WTC11 (cell line): ENCODE results near the gene CAMTA1. TPM values are rescaled to one million over a fixed set of nuclear protein-coding genes. Genes with fewer than 3 reads are reported as not detected.

ENCODE experiments used
- ATAC-seq: fragments of 200-7000 bp; cut with Tn5 transposase; 2 replicates; pipeline ENCODE4 v1.10.0; 2021; ENCODE audit warnings: mild to moderate bottlenecking, moderate library complexity
- CTCF ChIA-PET: fragments of 300-600 bp; sonication (Branson Sonifier 250); formaldehyde crosslinking; loops from one replicate; lab custom pipeline; 2021; ENCODE audit warnings: antibody characterized with exemption; lab: Charles Lee
- POLR2A ChIA-PET: fragments of 350-600 bp; sonication (Branson Sonifier 250); formaldehyde crosslinking; loops from one replicate; lab custom pipeline; 2021; ENCODE audit warnings: antibody characterized with exemption; lab: Charles Lee
- DNase-seq: peaks from one replicate; pipeline ENCODE4 v3.0.0; 2021; ENCODE audit warnings: low spot score
- H3K27ac Mint-ChIP-seq: 2 replicates; pipeline ENCODE4 v1.8.0; 2021; ENCODE audit warnings: mixed read lengths
- H3K27me3 Mint-ChIP-seq: 2 replicates; pipeline ENCODE4 v1.8.0; 2021; ENCODE audit warnings: low read depth, mild to moderate bottlenecking, moderate library complexity, mixed read lengths
- H3K36me3 Mint-ChIP-seq: 2 replicates; pipeline ENCODE4 v1.8.0; 2021; ENCODE audit warnings: mixed read lengths
- H3K4me1 Mint-ChIP-seq: 2 replicates; pipeline ENCODE4 v1.8.0; 2022; ENCODE audit warnings: mixed read lengths
- H3K4me3 Mint-ChIP-seq: 2 replicates; pipeline ENCODE4 v1.8.0; 2021; ENCODE audit warnings: mild to moderate bottlenecking, moderate library complexity, mixed read lengths
- H3K9me3 Mint-ChIP-seq: 2 replicates; pipeline ENCODE4 v1.8.0; 2021; ENCODE audit warnings: mixed read lengths
- CBFB ChIP-seq: sonication (generic); formaldehyde crosslinking; IDR thresholded peaks from 2 replicates; pipeline ENCODE4 v1.8.1; 2022; ENCODE audit warnings: mild to moderate bottlenecking, low read depth, missing genetic modification reagents
- ELF4 ChIP-seq: sonication (generic); formaldehyde crosslinking; IDR thresholded peaks from 2 replicates; pipeline ENCODE4 v1.8.1; 2022; ENCODE audit warnings: low read depth, mild to moderate bottlenecking, moderate library complexity, missing genetic modification reagents
- GTF2I ChIP-seq: fragments of 250-450 bp; sonication (Bioruptor Pico); conservative IDR thresholded peaks from 2 replicates; pipeline ENCODE4 v1.4.0; 2021; ENCODE audit warnings: mild to moderate bottlenecking
- JAZF1 ChIP-seq: fragments of 250-450 bp; sonication (Bioruptor Pico); IDR thresholded peaks from 2 replicates; pipeline ENCODE4 v1.9.0; 2021; ENCODE audit warnings: moderate library complexity, mild to moderate bottlenecking, inconsistent platforms
- KAT7 ChIP-seq: sonication (generic); formaldehyde crosslinking; IDR thresholded peaks from 2 replicates; pipeline ENCODE4 v1.8.1; 2023; ENCODE audit warnings: missing genetic modification reagents, mild to moderate bottlenecking, borderline replicate concordance
- MXD4 ChIP-seq: fragments of 250-450 bp; sonication (Bioruptor Pico); IDR thresholded peaks from 2 replicates; pipeline ENCODE4 v1.8.0; 2021; ENCODE audit warnings: mild to moderate bottlenecking, moderate library complexity, borderline replicate concordance
- NFATC4 ChIP-seq: fragments of 250-450 bp; sonication (Bioruptor Pico); IDR thresholded peaks from 2 replicates; pipeline ENCODE4 v1.9.0; 2021; ENCODE audit warnings: mild to moderate bottlenecking
- NR2C2 ChIP-seq: sonication (generic); formaldehyde crosslinking; IDR thresholded peaks from 2 replicates; pipeline ENCODE4 v1.8.0; 2022; ENCODE audit warnings: mild to moderate bottlenecking, missing genetic modification reagents
- SMAD3 ChIP-seq: sonication (generic); formaldehyde crosslinking; IDR thresholded peaks from 2 replicates; pipeline ENCODE4 v1.8.0; 2022; ENCODE audit warnings: missing genetic modification reagents, mild to moderate bottlenecking, borderline replicate concordance
- SP1 ChIP-seq: sonication (generic); formaldehyde crosslinking; conservative IDR thresholded peaks from 2 replicates; pipeline ENCODE4 v1.8.1; 2022; ENCODE audit warnings: missing genetic modification reagents
- TCF7 ChIP-seq: sonication (generic); formaldehyde crosslinking; IDR thresholded peaks from 2 replicates; pipeline ENCODE4 v1.8.0; 2022; ENCODE audit warnings: mild to moderate bottlenecking, low read depth, missing genetic modification reagents, moderate library complexity
- ZNF263 ChIP-seq: sonication (generic); formaldehyde crosslinking; IDR thresholded peaks from 2 replicates; pipeline ENCODE4 v1.8.1; 2022; ENCODE audit warnings: low read depth, mild to moderate bottlenecking, moderate library complexity, missing genetic modification reagents
- total RNA-seq: library from RNA; stranded (reverse); gene quantifications from 3 replicates; pipeline ENCODE4 v1.2.3, GENCODE V29; 2021
- TF ChIP-seq, protein P1 (sequence below): fragments of 250-450 bp; sonication (Bioruptor Pico); IDR thresholded peaks from 2 replicates; pipeline ENCODE4 v1.9.0; 2021; ENCODE audit warnings: mild to moderate bottlenecking
- TF ChIP-seq, protein P2 (sequence below): sonication (generic); formaldehyde crosslinking; IDR thresholded peaks from 2 replicates; pipeline ENCODE4 v1.8.1; 2023; ENCODE audit warnings: mild to moderate bottlenecking, missing genetic modification reagents, moderate library complexity
- TF ChIP-seq, protein P3 (sequence below): fragments of 250-450 bp; sonication (Bioruptor Pico); IDR thresholded peaks from 2 replicates; pipeline ENCODE4 v1.9.0; 2021; ENCODE audit warnings: moderate library complexity, mild to moderate bottlenecking, inconsistent platforms, borderline replicate concordance
- TF ChIP-seq, protein P4 (sequence below): sonication (generic); formaldehyde crosslinking; conservative IDR thresholded peaks from 2 replicates; pipeline ENCODE4 v1.8.1; 2022; ENCODE audit warnings: mild to moderate bottlenecking, missing genetic modification reagents
- TF ChIP-seq, protein P5 (sequence below): sonication (generic); formaldehyde crosslinking; IDR thresholded peaks from 2 replicates; pipeline ENCODE4 v1.8.0; 2022; ENCODE audit warnings: missing genetic modification reagents
- TF ChIP-seq, protein P6 (sequence below): fragments of 200-600 bp; IDR thresholded peaks from 2 replicates; pipeline ENCODE4 v1.8.0; 2022; ENCODE audit warnings: antibody characterized with exemption
- TF ChIP-seq, protein P7 (sequence below): sonication (generic); formaldehyde crosslinking; IDR thresholded peaks from 2 replicates; pipeline ENCODE4 v1.8.0; 2022; ENCODE audit warnings: mild to moderate bottlenecking, missing genetic modification reagents
- TF ChIP-seq, protein P8 (sequence below): fragments of 250-450 bp; sonication (Bioruptor Pico); conservative IDR thresholded peaks from 2 replicates; pipeline ENCODE4 v1.9.0; 2021; ENCODE audit warnings: mild to moderate bottlenecking

Gene CAMTA1
- total RNA-seq, 1 experiment from 2014 or later = 86.4 TPM

DNA sequence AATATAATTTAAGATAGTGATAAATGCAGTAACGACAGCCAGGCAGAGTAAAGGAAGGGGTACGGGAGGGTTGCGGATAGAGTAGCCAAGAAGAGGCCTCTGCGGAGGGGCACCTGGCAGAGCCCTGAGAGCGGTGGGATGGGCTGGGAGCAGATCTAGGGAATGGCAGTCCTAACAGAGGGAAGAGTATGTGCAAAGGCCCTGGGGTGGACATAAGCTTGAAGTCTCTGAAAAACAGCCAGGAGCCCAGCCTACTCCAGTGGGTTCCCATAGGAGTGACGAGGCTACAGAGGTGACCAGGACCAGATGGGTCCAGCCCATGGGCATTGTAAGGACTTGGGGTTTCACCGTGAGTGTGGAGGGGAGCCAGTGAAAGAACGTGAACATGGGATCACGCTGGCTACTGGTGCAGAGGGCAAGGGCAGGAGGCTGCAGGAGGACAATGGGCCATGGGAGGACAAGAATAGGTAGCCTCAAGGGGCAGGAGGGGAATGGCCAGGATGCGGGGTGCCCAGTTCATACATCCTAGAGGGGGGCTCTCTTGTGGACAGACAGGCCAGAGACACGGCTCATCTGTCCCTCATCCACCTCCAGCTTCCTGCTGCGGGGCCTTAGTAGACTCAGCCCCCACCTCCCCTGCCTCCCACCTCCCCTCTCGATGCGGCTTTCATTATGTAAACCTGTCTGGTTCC, 800.1 kb downstream of the CAMTA1 start (continued):
- TF ChIP-seq, protein P1, sequence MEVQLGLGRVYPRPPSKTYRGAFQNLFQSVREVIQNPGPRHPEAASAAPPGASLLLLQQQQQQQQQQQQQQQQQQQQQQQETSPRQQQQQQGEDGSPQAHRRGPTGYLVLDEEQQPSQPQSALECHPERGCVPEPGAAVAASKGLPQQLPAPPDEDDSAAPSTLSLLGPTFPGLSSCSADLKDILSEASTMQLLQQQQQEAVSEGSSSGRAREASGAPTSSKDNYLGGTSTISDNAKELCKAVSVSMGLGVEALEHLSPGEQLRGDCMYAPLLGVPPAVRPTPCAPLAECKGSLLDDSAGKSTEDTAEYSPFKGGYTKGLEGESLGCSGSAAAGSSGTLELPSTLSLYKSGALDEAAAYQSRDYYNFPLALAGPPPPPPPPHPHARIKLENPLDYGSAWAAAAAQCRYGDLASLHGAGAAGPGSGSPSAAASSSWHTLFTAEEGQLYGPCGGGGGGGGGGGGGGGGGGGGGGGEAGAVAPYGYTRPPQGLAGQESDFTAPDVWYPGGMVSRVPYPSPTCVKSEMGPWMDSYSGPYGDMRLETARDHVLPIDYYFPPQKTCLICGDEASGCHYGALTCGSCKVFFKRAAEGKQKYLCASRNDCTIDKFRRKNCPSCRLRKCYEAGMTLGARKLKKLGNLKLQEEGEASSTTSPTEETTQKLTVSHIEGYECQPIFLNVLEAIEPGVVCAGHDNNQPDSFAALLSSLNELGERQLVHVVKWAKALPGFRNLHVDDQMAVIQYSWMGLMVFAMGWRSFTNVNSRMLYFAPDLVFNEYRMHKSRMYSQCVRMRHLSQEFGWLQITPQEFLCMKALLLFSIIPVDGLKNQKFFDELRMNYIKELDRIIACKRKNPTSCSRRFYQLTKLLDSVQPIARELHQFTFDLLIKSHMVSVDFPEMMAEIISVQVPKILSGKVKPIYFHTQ (CRISPR knock-in tag) = no peak
- TF ChIP-seq NR2C2 = no peak
- TF ChIP-seq ZNF263 (CRISPR knock-in tag) = no peak
- no peak for TF ChIP-seq CBFB
- TF ChIP-seq ELF4 (CRISPR knock-in tag) = no peak
- TF ChIP-seq GTF2I (CRISPR knock-in tag) = no peak
- TF ChIP-seq, all 79 proteins: peak for 0

DNA sequence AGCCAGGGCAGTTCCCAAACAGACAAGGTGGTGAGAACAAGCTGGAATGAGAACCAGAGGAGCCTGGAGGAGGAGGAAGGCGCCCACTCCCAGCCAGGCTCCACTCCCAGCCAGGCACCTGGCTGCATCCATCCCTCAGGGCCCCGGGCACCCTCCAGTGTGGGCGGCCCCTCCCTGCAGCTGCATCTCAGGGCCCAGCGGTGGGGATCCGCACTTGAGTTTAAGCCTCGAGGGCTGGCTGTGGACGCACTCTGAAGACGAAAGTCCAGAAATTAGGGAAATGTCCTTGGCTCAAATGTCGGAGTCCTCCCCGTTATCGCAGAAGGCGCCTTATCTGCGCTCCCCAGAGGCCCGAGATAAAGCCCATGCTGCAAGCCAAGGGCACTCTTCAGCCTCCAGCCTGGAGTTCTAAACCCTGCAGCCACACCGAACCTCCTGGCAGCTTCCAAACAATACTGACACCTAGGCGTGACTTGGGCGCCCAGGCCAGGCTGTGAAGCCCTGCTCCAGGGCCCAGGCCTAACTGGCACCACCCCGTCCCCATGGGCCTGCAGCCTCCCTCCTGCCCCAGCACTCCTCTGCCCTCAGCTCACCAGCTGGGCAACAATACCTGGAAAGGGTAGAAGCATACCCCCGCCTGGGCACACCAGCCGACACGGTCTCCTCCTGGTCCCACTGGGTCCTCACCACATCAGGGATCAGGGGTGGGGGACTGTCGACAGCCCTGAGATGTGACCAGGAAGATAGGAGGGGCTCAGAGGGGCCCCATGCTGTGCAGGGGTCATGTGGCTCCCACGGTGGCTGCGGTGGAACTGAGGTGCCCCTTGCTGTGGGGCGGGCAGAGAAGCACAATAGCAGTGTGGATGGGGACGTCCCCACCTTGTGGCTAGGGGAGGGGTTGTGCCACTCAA, 801.0 kb downstream of the CAMTA1 start:
- POLR2A ChIA-PET = no interaction called here
- CTCF ChIA-PET = interaction anchor here (0.6 to 1.7 kb wide), 3 partner anchors 25 to 132 kb away, joined by 3 to 5 read pairs (median 5); no protein-coding TSS in a partner anchor

More for the DNA sequence above, 801.0 kb downstream of the CAMTA1 start:
- no peak overlapping the region for H3K27ac Mint-ChIP-seq
- H3K9me3 Mint-ChIP-seq = no peaks in the 10 kb centered on the region
- ATAC-seq (no peak; the same call in 1 of the 2 replicates), DNase-seq (no peak)
- 0 out of 2 replicates have a peak, but pooled peaks cover 7% of the 10 kb centered on the region for H3K4me1 Mint-ChIP-seq
- no peaks in the 10 kb centered on the region for H3K36me3 Mint-ChIP-seq
- no peaks in the 10 kb centered on the region for H3K27me3 Mint-ChIP-seq
- no peak overlapping the region for H3K4me3 Mint-ChIP-seq
- TF ChIP-seq SP1 (CRISPR knock-in tag) (no peak), KAT7 (CRISPR knock-in tag) (no peak), TCF7 (CRISPR knock-in tag) (no peak), NFATC4 (no peak), JAZF1 (CRISPR knock-in tag) (no peak), SMAD3 (CRISPR knock-in tag) (no peak), MXD4 (CRISPR knock-in tag) (no peak)
- TF ChIP-seq, protein P2, sequence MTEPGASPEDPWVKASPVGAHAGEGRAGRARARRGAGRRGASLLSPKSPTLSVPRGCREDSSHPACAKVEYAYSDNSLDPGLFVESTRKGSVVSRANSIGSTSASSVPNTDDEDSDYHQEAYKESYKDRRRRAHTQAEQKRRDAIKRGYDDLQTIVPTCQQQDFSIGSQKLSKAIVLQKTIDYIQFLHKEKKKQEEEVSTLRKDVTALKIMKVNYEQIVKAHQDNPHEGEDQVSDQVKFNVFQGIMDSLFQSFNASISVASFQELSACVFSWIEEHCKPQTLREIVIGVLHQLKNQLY (CRISPR knock-in tag) = no peak
- TF ChIP-seq, protein P3, sequence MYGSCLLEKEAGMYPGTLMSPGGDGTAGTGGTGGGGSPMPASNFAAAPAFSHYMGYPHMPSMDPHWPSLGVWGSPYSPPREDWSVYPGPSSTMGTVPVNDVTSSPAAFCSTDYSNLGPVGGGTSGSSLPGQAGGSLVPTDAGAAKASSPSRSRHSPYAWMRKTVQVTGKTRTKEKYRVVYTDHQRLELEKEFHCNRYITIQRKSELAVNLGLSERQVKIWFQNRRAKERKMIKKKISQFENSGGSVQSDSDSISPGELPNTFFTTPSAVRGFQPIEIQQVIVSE (CRISPR knock-in tag) = no peak
- TF ChIP-seq, protein P4, sequence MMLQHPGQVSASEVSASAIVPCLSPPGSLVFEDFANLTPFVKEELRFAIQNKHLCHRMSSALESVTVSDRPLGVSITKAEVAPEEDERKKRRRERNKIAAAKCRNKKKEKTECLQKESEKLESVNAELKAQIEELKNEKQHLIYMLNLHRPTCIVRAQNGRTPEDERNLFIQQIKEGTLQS (CRISPR knock-in tag) = no peak
- TF ChIP-seq, protein P5, sequence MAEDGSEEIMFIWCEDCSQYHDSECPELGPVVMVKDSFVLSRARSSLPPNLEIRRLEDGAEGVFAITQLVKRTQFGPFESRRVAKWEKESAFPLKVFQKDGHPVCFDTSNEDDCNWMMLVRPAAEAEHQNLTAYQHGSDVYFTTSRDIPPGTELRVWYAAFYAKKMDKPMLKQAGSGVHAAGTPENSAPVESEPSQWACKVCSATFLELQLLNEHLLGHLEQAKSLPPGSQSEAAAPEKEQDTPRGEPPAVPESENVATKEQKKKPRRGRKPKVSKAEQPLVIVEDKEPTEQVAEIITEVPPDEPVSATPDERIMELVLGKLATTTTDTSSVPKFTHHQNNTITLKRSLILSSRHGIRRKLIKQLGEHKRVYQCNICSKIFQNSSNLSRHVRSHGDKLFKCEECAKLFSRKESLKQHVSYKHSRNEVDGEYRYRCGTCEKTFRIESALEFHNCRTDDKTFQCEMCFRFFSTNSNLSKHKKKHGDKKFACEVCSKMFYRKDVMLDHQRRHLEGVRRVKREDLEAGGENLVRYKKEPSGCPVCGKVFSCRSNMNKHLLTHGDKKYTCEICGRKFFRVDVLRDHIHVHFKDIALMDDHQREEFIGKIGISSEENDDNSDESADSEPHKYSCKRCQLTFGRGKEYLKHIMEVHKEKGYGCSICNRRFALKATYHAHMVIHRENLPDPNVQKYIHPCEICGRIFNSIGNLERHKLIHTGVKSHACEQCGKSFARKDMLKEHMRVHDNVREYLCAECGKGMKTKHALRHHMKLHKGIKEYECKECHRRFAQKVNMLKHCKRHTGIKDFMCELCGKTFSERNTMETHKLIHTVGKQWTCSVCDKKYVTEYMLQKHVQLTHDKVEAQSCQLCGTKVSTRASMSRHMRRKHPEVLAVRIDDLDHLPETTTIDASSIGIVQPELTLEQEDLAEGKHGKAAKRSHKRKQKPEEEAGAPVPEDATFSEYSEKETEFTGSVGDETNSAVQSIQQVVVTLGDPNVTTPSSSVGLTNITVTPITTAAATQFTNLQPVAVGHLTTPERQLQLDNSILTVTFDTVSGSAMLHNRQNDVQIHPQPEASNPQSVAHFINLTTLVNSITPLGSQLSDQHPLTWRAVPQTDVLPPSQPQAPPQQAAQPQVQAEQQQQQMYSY (CRISPR knock-in tag) = no peak
- TF ChIP-seq, protein P6, sequence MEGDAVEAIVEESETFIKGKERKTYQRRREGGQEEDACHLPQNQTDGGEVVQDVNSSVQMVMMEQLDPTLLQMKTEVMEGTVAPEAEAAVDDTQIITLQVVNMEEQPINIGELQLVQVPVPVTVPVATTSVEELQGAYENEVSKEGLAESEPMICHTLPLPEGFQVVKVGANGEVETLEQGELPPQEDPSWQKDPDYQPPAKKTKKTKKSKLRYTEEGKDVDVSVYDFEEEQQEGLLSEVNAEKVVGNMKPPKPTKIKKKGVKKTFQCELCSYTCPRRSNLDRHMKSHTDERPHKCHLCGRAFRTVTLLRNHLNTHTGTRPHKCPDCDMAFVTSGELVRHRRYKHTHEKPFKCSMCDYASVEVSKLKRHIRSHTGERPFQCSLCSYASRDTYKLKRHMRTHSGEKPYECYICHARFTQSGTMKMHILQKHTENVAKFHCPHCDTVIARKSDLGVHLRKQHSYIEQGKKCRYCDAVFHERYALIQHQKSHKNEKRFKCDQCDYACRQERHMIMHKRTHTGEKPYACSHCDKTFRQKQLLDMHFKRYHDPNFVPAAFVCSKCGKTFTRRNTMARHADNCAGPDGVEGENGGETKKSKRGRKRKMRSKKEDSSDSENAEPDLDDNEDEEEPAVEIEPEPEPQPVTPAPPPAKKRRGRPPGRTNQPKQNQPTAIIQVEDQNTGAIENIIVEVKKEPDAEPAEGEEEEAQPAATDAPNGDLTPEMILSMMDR = no peak
- TF ChIP-seq, protein P7, sequence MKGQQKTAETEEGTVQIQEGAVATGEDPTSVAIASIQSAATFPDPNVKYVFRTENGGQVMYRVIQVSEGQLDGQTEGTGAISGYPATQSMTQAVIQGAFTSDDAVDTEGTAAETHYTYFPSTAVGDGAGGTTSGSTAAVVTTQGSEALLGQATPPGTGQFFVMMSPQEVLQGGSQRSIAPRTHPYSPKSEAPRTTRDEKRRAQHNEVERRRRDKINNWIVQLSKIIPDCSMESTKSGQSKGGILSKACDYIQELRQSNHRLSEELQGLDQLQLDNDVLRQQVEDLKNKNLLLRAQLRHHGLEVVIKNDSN (CRISPR knock-in tag) = no peak
- TF ChIP-seq, protein P8, sequence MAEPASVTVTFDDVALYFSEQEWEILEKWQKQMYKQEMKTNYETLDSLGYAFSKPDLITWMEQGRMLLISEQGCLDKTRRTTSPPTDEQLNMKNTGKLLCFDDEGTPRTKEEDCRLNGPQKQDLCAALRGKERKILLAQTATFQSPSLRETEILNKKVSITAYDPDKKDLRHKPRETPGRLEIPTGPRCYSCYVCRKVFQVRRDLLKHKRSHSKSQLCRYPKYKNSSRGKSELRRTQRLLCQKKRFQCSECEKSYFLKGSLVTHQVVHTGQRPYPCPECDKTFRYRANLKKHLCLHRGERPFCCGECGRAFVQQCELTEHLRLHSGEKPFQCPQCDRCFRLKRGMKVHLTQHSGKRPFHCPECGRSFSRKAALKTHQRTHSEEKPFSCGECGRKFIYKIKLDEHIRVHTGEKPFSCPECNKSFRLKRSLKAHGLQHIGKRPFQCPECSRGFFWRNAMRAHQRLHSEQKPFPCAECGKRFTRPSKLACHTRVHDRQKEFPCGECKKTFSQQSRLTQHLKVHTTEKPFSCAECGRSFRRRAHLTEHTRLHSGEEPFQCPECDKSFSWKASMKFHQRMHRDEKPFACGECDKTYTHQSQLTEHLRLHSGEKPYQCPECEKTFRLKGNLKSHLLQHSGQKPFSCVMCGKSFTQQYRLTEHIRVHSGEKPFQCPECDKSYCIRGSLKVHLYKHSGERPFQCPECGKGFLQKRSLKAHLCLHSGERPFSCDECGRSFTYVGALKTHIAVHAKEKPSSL (CRISPR knock-in tag) = no peak
